T-cell (primary cell): Measurements from ENCODE around the gene AFDN. TPM values are rescaled to one million over a fixed set of nuclear protein-coding genes. Genes with fewer than 3 reads are reported as not detected.
"Not testable (repeated sequence)": the region's sequence is repeated elsewhere in the genome, so short reads cannot be mapped to it uniquely, and the experiment has no call there.

Experiments
- ATAC-seq, 4 experiments: fragments of 200-7000 bp in 3 of 4; fragments of 150-1000 bp in 1 of 4; cut with Tn5 transposase; replicated peaks in 1 of 4; 1 replicate in 3 of 4; 2 replicates in 1 of 4; pipeline ENCODE4 v1.10.0; 2021; ENCODE audit warnings: moderate library complexity in 3 of 4, mild to moderate bottlenecking in 2 of 4, moderate number of reproducible peaks in 1 of 4
- CTCF ChIA-PET, 2 donors: fragments of 300-600 bp; sonication (Branson Sonifier 250); formaldehyde crosslinking; loops; one replicate each; lab custom pipeline; 2022; ENCODE audit warnings: antibody characterized with exemption in 2 of 2; lab: Charles Lee
- POLR2A ChIA-PET, 2 donors: fragments of 300-600 bp; sonication (Branson Sonifier 250); formaldehyde crosslinking; loops; one replicate each; lab custom pipeline; 2022; ENCODE audit warnings: antibody characterized with exemption in 2 of 2; lab: Charles Lee
- DNase-seq, 35 experiments: peaks; one replicate each; pipeline versions ENCODE4 v3.0.0 to v3.0.0-alpha.2; 2013 to 2023
- H3K27ac ChIP-seq: one replicate; pipeline ENCODE4 v1.5.1; 2013; ENCODE audit warnings: low read length
- H3K27me3 ChIP-seq, 2 experiments: replicated peaks in 1 of 2; 1 replicate in 1 of 2; 2 replicates in 1 of 2; pipeline versions ENCODE4 v1.6.1 to v1.7.0; 2013; ENCODE audit warnings: low read length in 1 of 2, mixed read lengths in 1 of 2; ENCODE audit not compliant: control insufficient read depth in 2 of 2, insufficient read depth in 2 of 2; ENCODE audit errors: extremely low read depth in 1 of 2
- H3K36me3 ChIP-seq, 2 donors: 1 replicate in 1 of 2; 2 replicates in 1 of 2; pipeline versions ENCODE4 v1.6.1 to v1.7.0; 2013; ENCODE audit warnings: low read length in 1 of 2; ENCODE audit not compliant: control insufficient read depth in 2 of 2, insufficient read depth in 1 of 2; ENCODE audit errors: extremely low read depth in 1 of 2
- H3K4me1 ChIP-seq, 2 experiments: 1 replicate in 1 of 2; 2 replicates in 1 of 2; pipeline versions ENCODE4 v1.6.1 to v1.7.0; 2013; ENCODE audit warnings: low read length in 2 of 2, mixed read lengths in 1 of 2; ENCODE audit not compliant: insufficient read depth in 2 of 2, control insufficient read depth in 1 of 2; ENCODE audit errors: extremely low read depth in 1 of 2
- H3K4me3 ChIP-seq, 2 donors: 1 replicate in 1 of 2; 2 replicates in 1 of 2; pipeline versions ENCODE4 v1.5.1 to v1.7.0; 2013; ENCODE audit warnings: mild to moderate bottlenecking in 2 of 2, low read length in 1 of 2, moderate library complexity in 1 of 2; ENCODE audit not compliant: control insufficient read depth in 1 of 2; ENCODE audit errors: extremely low read depth in 1 of 2
- H3K9me3 ChIP-seq: 2 replicates; pipeline ENCODE4 v1.7.0; 2013
- H3K27ac Mint-ChIP-seq, 2 donors: one replicate each; pipeline ENCODE4 v1.8.0; 2020 to 2021; ENCODE audit warnings: mild to moderate bottlenecking in 2 of 2, mixed read lengths in 2 of 2
- H3K27me3 Mint-ChIP-seq, 2 donors: one replicate each; pipeline ENCODE4 v1.8.0; 2021 to 2022; ENCODE audit warnings: mixed read lengths in 2 of 2
- H3K36me3 Mint-ChIP-seq: one replicate; pipeline ENCODE4 v1.8.0; 2021; ENCODE audit warnings: mixed read lengths
- H3K4me1 Mint-ChIP-seq, 3 donors: one replicate each; pipeline ENCODE4 v1.8.0; 2020 to 2022; ENCODE audit warnings: mixed read lengths in 3 of 3, mild to moderate bottlenecking in 1 of 3
- H3K4me3 Mint-ChIP-seq, 3 donors: one replicate each; pipeline ENCODE4 v1.8.0; 2020 to 2022; ENCODE audit warnings: mild to moderate bottlenecking in 3 of 3, mixed read lengths in 3 of 3, moderate library complexity in 3 of 3
- H3K9me3 Mint-ChIP-seq, 3 donors: one replicate each; pipeline ENCODE4 v1.8.0; 2020 to 2022; ENCODE audit warnings: mixed read lengths in 3 of 3
- WGBS: methylation state at CpG from one replicate; pipeline ENCODE4 v1.1.5; 2013; ENCODE audit warnings: missing lambda C conversion rate; ENCODE audit not compliant: insufficient coverage; 5-methylcytosine and 5-hydroxymethylcytosine counted together
- total RNA-seq, 35 experiments: library from RNA in 6 of 35; stranded (reverse) in 6 of 35; fragments of 120-200 nt in 1 of 35; gene quantifications; one replicate each; pipeline versions ENCODE4 v1.2.1 to v1.2.4 and lab custom pipeline; 2013 to 2026

AFDN gene
- total RNA-seq, 5 donors from 2014 or later (not counting 1 experiment from before 2014, with no cell fraction given) = 10.6 to 30.3 (median 20.7) TPM

- 94% methylated on average over 10 of the region's 10 CpGs for WGBS
- Histone ChIP-seq H3K4me3 (no peak overlapping the region), H3K9me3 (no peaks in the 10 kb centered on the region), H3K27ac (no peak overlapping the region), H3K4me1 (no peaks in the 10 kb centered on the region), H3K36me3 (no peaks in the 10 kb centered on the region), H3K27me3 (peaks cover 0 to 6% of the 10 kb centered on the region in 2 experiments)
- no peak for DNase-seq
- CTCF ChIA-PET = no interaction called here
- no peaks in the 10 kb centered on the region for H3K9me3 Mint-ChIP-seq
- no peak overlapping the region for H3K4me3 Mint-ChIP-seq
- POLR2A ChIA-PET = no interaction called here
- ATAC-seq = no peak
- H3K27me3 Mint-ChIP-seq = peaks cover 0 to 7% of the 10 kb centered on the region in 2 donors
- H3K27ac Mint-ChIP-seq = no peak overlapping the region
- no peaks in the 10 kb centered on the region for H3K36me3 Mint-ChIP-seq
- no peaks in the 10 kb centered on the region for H3K4me1 Mint-ChIP-seq
Measured at GRCh38 chr6:167972193-167972592, 145.5 kb downstream of the AFDN start.

GRCh38 chr6:167973148-167973885, 146.6 kb downstream of the AFDN start:
- Mint-ChIP-seq H3K4me3 (no peak overlapping the region), H3K4me1 (no peaks in the 10 kb centered on the region), H3K27ac (no peak overlapping the region), H3K9me3 (no peaks in the 10 kb centered on the region), H3K27me3 (peaks cover 0 to 7% of the 10 kb centered on the region in 2 donors), H3K36me3 (no peaks in the 10 kb centered on the region)
- Histone ChIP-seq H3K27ac (no peak overlapping the region), H3K4me3 (no peak overlapping the region), H3K27me3 (peaks cover 0 to 9% of the 10 kb centered on the region in 2 experiments), H3K36me3 (no peaks in the 10 kb centered on the region), H3K9me3 (no peaks in the 10 kb centered on the region), H3K4me1 (no peaks in the 10 kb centered on the region)
- WGBS = 66% methylated on average over 5 of the region's 9 CpGs
- DNase-seq (no peak), ATAC-seq (no peak)
- POLR2A ChIA-PET = no interaction called here
- CTCF ChIA-PET = no interaction called here

- H3K4me3 Mint-ChIP-seq = no peak overlapping the region
- CTCF ChIA-PET = no interaction called here
- ATAC-seq = no peak
Measured at GRCh38 chr6:167974640-167975344, 148.1 kb downstream of the AFDN start.

GRCh38 chr6:167975458-167975857, 148.7 kb downstream of the AFDN start:
- H3K4me3 ChIP-seq = no peak overlapping the region
- 85% methylated on average over 17 of the region's 19 CpGs for WGBS
- no peaks in the 10 kb centered on the region for H3K9me3 ChIP-seq
- H3K27me3 ChIP-seq = peaks cover 0 to 9% of the 10 kb centered on the region in 2 experiments
- ChIA-PET CTCF (no interaction called here), POLR2A (no interaction called here)
- Mint-ChIP-seq H3K4me3 (no peak overlapping the region), H3K36me3 (no peaks in the 10 kb centered on the region), H3K27ac (no peak overlapping the region), H3K9me3 (no peaks in the 10 kb centered on the region), H3K27me3 (peaks cover 0 to 7% of the 10 kb centered on the region in 2 donors), H3K4me1 (no peaks in the 10 kb centered on the region)
- H3K27ac ChIP-seq = no peak overlapping the region
- DNase-seq = no peak
- no peaks in the 10 kb centered on the region for H3K4me1 ChIP-seq
- no peak for ATAC-seq
- no peaks in the 10 kb centered on the region for H3K36me3 ChIP-seq

More at GRCh38 chr6:167974640-167975344, 148.1 kb downstream of the AFDN start:
- Histone ChIP-seq H3K27me3 (peaks cover 0 to 9% of the 10 kb centered on the region in 2 experiments), H3K36me3 (no peaks in the 10 kb centered on the region), H3K27ac (no peak overlapping the region), H3K9me3 (no peaks in the 10 kb centered on the region), H3K4me1 (no peaks in the 10 kb centered on the region), H3K4me3 (no peak overlapping the region)
- Mint-ChIP-seq H3K27me3 (peaks cover 0 to 7% of the 10 kb centered on the region in 2 donors), H3K9me3 (no peaks in the 10 kb centered on the region), H3K27ac (no peak overlapping the region), H3K36me3 (no peaks in the 10 kb centered on the region), H3K4me1 (no peaks in the 10 kb centered on the region)
- WGBS = 96% methylated on average over 10 of the region's 12 CpGs
- POLR2A ChIA-PET = no interaction called here
- no peak for DNase-seq

GRCh38 chr6:167976116-167976657, 149.5 kb downstream of the AFDN start:
- H3K36me3 Mint-ChIP-seq = not testable (repeated sequence)

GRCh38 chr6:167976708-167977107, 150.0 kb downstream of the AFDN start:
- Mint-ChIP-seq H3K4me3 (no peak overlapping the region), H3K27me3 (peaks cover 0 to 7% of the 10 kb centered on the region in 2 donors), H3K9me3 (no peaks in the 10 kb centered on the region), H3K4me1 (no peaks in the 10 kb centered on the region), H3K27ac (no peak overlapping the region), H3K36me3 (no peaks in the 10 kb centered on the region)
- no peak for DNase-seq
- Histone ChIP-seq H3K4me3 (no peak overlapping the region), H3K27me3 (peaks cover 0 to 9% of the 10 kb centered on the region in 2 experiments), H3K4me1 (no peaks in the 10 kb centered on the region), H3K36me3 (no peaks in the 10 kb centered on the region), H3K9me3 (no peaks in the 10 kb centered on the region), H3K27ac (no peak overlapping the region)
- ChIA-PET POLR2A (no interaction called here), CTCF (no interaction called here)
- 97% methylated on average over 25 of the region's 27 CpGs for WGBS
- ATAC-seq = no peak

More at GRCh38 chr6:167976116-167976657, 149.5 kb downstream of the AFDN start:
- ATAC-seq, H3K4me3 ChIP-seq, H3K27me3 Mint-ChIP-seq, POLR2A ChIA-PET, H3K9me3 ChIP-seq, H3K4me1 ChIP-seq, DNase-seq, H3K27me3 ChIP-seq, CTCF ChIA-PET, H3K27ac ChIP-seq, H3K4me3 Mint-ChIP-seq, H3K36me3 ChIP-seq, H3K27ac Mint-ChIP-seq, H3K4me1 Mint-ChIP-seq, H3K9me3 Mint-ChIP-seq: not testable (repeated sequence)
